GM12878 (cell line): ENCODE data around the gene AMPD3. TPM values are rescaled to one million over a fixed set of nuclear protein-coding genes. Genes with fewer than 3 reads are reported as not detected.
A peak's percentile ranks its signal among the peaks of the same experiment; 100 is the strongest.

Experiments used
- ATAC-seq: fragments of 200-7000 bp; cut with Tn5 transposase; 3 replicates; pipeline ENCODE4 v1.9.1; 2020; ENCODE audit warnings: mild to moderate bottlenecking, moderate library complexity
- BruUV-seq: library from RNA; stranded (reverse); fragments of 400-500 nt; replicated peaks from 2 replicates; lab custom pipeline; 2021; lab: Mats Ljungman, UMichigan
- CTCF ChIA-PET: fragments of 300-600 bp; sonication (Branson Sonifier 250); formaldehyde crosslinking; extraction: SDS; loops from one replicate; lab custom pipeline; 2021; ENCODE audit warnings: inconsistent platforms; lab: Yijun Ruan, JAX
- POLR2A ChIA-PET: fragments of 350-600 bp; formaldehyde crosslinking; extraction: SDS; loops from one replicate; lab custom pipeline; 2021; ENCODE audit warnings: inconsistent platforms; lab: Charles Lee
- RAD21 ChIA-PET: fragments of 300-600 bp; sonication (Branson Sonifier 250); formaldehyde crosslinking; loops from one replicate; lab custom pipeline; 2023; ENCODE audit warnings: antibody characterized with exemption; ENCODE audit not compliant: unreplicated experiment; lab: Charles Lee
- SMC1A ChIA-PET: fragments of 300-600 bp; sonication (Branson Sonifier 250); formaldehyde crosslinking; loops from one replicate; lab custom pipeline; 2023; ENCODE audit not compliant: unreplicated experiment, uncharacterized antibody; lab: Charles Lee
- DNase-seq: peaks from one replicate; pipeline ENCODE4 v3.0.0-alpha.2; 2011; ENCODE audit warnings: low read depth, low spot score
- FAIRE-seq: peaks from 3 replicates; lab custom pipeline; 2011; peaks lifted over from hg19 to GRCh38; lab: Jason Lieb, UNC
- H2AFZ ChIP-seq: 2 replicates; pipeline ENCODE4 v1.6.0; 2011; ENCODE audit warnings: low read depth, low read length, control low read depth; ENCODE audit not compliant: control insufficient read depth
- H3K27ac ChIP-seq: 2 replicates; pipeline ENCODE4 v1.5.1; 2011; ENCODE audit warnings: control low read depth; ENCODE audit not compliant: control insufficient read depth, insufficient read depth
- H3K27me3 ChIP-seq, 2 experiments: replicated peaks in 1 of 2; 2 replicates each; pipeline versions ENCODE4 v1.6.0 to v1.6.1; 2011; ENCODE audit warnings: low read length in 1 of 2; ENCODE audit not compliant: control insufficient read depth in 2 of 2, insufficient read depth in 2 of 2
- H3K36me3 ChIP-seq, 2 experiments: 2 replicates each; pipeline ENCODE4 v1.5.1; 2011; ENCODE audit warnings: low read length in 1 of 2; ENCODE audit not compliant: control insufficient read depth in 2 of 2, insufficient read depth in 2 of 2
- H3K4me1 ChIP-seq: 2 replicates; pipeline ENCODE4 v1.6.1; 2011; ENCODE audit warnings: mild to moderate bottlenecking, low read length, moderate library complexity, mixed read lengths; ENCODE audit not compliant: control insufficient read depth, insufficient read depth
- H3K4me2 ChIP-seq: 2 replicates; pipeline ENCODE4 v1.6.0; 2011; ENCODE audit warnings: control low read depth; ENCODE audit not compliant: control insufficient read depth, insufficient read depth
- H3K4me3 ChIP-seq: fragments of 200-600 bp; sonication (generic); 2 replicates; pipeline ENCODE4 v1.5.1; 2016
- H3K79me2 ChIP-seq: 2 replicates; pipeline ENCODE4 v1.6.0; 2011; ENCODE audit warnings: low read length; ENCODE audit not compliant: control insufficient read depth, insufficient read depth
- H3K9ac ChIP-seq: 2 replicates; pipeline ENCODE4 v1.8.0; 2011; ENCODE audit warnings: low read length, control low read depth, mixed read lengths; ENCODE audit not compliant: control insufficient read depth, insufficient read depth
- H3K9me3 ChIP-seq: replicated peaks from 3 replicates; pipeline ENCODE4 v1.5.1; 2011; ENCODE audit warnings: mild to moderate bottlenecking, low read length; ENCODE audit not compliant: control insufficient read depth, insufficient read depth
- H4K20me1 ChIP-seq: 2 replicates; pipeline ENCODE4 v1.6.0; 2011; ENCODE audit not compliant: control insufficient read depth, insufficient read depth
- BCL3 ChIP-seq: IDR thresholded peaks from 2 replicates; pipeline ENCODE4 v1.6.1; 2011; ENCODE audit warnings: borderline replicate concordance, low read depth, mild to moderate bottlenecking, moderate library complexity, low read length; ENCODE audit not compliant: insufficient read depth, poor library complexity, severe bottlenecking
- IKZF1 ChIP-seq: fragments of 450-650 bp; conservative IDR thresholded peaks from 2 replicates; pipeline ENCODE4 v1.6.1; 2017; ENCODE audit warnings: antibody characterized with exemption, mild to moderate bottlenecking
- ZBTB11 ChIP-seq: fragments of 450-650 bp; formaldehyde crosslinking; IDR thresholded peaks from 2 replicates; pipeline ENCODE4 v1.5.0; 2022; ENCODE audit warnings: mild to moderate bottlenecking, missing genetic modification characterization
- WGBS: methylation state at CpG from one replicate; pipeline ENCODE4 v1.1.6; 2016; ENCODE audit warnings: low lambda C conversion rate; ENCODE audit not compliant: insufficient replicate concordance, insufficient coverage; ENCODE audit errors: missing lambda C conversion rate; 5-methylcytosine and 5-hydroxymethylcytosine counted together
- in situ Hi-C: fragments of 300-500 bp; cut with MboI; formaldehyde crosslinking; loops from 9 replicates; pipeline ENCODE4 v1.14.3; 2018; ENCODE audit warnings: mixed read lengths
- intact Hi-C: fragments of 100-400 bp; cut with micrococcal nuclease; formaldehyde crosslinking; loops from one replicate; pipeline ENCODE4 v1.14.2; 2022; ENCODE audit not compliant: unreplicated experiment
- polyA plus RNA-seq, 11 experiments: library from polyadenylated mRNA; depleted of rRNA in 4 of 11; unstranded in 6 of 11; stranded (reverse) in 5 of 11; fragments of >200 nt; fragmentation: Nextera tagmentation in 4 of 11; fragmentation: Illumina TruSeq in 1 of 11; extraction: Ambion mirVana in 4 of 11; extraction: Trizol in 1 of 11; gene quantifications; 1 replicate in 1 of 11; 2 replicates in 10 of 11; pipeline versions ENCODE4 v1.2.1 to v1.2.3, GENCODE V29; 2011 to 2016; ENCODE audit warnings: inconsistent platforms in 2 of 11, missing spikeins in 2 of 11, low read depth in 1 of 11
- total RNA-seq, 4 experiments: library from RNA; depleted of rRNA in 3 of 4; stranded (reverse); fragments of >200 nt in 3 of 4; fragmentation: Illumina TruSeq in 1 of 4; extraction: Trizol in 1 of 4; gene quantifications; 2 replicates each; pipeline versions ENCODE4 v1.2.1 to v1.2.3, GENCODE V29; 2013 to 2021

AMPD3 gene
- total and polyA plus RNA-seq, 10 of the 15 experiments (the other 5 are each of a cell fraction or from before 2014, with no cell fraction given), result 5.6 to 28.6 (median 15.9) TPM

GRCh38 chr11:10541561-10541930 lies 86.5 kb downstream of the AMPD3 start:
- Histone ChIP-seq H3K4me1 (peaks cover 5% of the 10 kb centered on the region), H3K36me3 (no peaks in the 10 kb centered on the region), H3K4me2 (peak overlapping the region; percentile 94), H3K4me3 (peak overlapping the region; percentile 64; the same call in 1 of the 2 replicates), H3K9me3 (no peaks in the 10 kb centered on the region; the same call in 2 of the 3 replicates), H3K79me2 (no peaks in the 10 kb centered on the region), H3K27ac (no peak overlapping the region), H3K27me3 (peaks cover 0 to 5% of the 10 kb centered on the region in 2 experiments; a peak in 1 of 4 replicates), H3K9ac (no peak overlapping the region), H2AFZ (peak overlapping the region; percentile 78), H4K20me1 (no peaks in the 10 kb centered on the region)
- in situ Hi-C loops, result no loop called here
- FAIRE-seq (no peak), ATAC-seq (no peak)
- POLR2A ChIA-PET, result interaction anchor here (1.2 to 1.9 kb wide), 4 partner anchors 82 to 267 kb away, joined by 3 to 5 read pairs (median 4); partner anchors contain the start of gene EIF4G2
- SMC1A ChIA-PET, result interaction anchor here (0.6 to 4.9 kb wide), 18 partner anchors 8 to 195 kb away, joined by 3 to 25 read pairs (median 5); no protein-coding TSS in a partner anchor
- 28% methylated on average over 5 of the region's 5 CpGs for WGBS
- RAD21 ChIA-PET, result interaction anchor here (1.1 to 2.6 kb wide), 9 partner anchors 10 to 175 kb away, joined by 3 to 21 read pairs (median 8); partner anchors contain the start of gene AMPD3
- CTCF ChIA-PET, result interaction anchor here (0.6 to 3.5 kb wide), 44 partner anchors 8 to 234 kb away, joined by 3 to 36 read pairs (median 5); partner anchors contain the start of genes AMPD3 and CTR9
- intact Hi-C loops, result loop anchor here (1.0 to 5.0 kb wide), 4 partner anchors 84 to 193 kb away; partner anchors contain the start of gene AMPD3
- no TSS peak for BruUV-seq
- TF ChIP-seq BCL3 (no peak), IKZF1 (no peak), ZBTB11 (CRISPR knock-in tag) (no peak)
- TF ChIP-seq, all 136 proteins: peak for 0
- DNase-seq, result no peak
